Peyer's patch (tissue), 4 donors: ENCODE measurements around the gene TCEANC.

Experiments used
- POLR2A ChIP-seq, 2 donors: fragments of 450-650 bp; IDR thresholded peaks; one replicate each; pipeline ENCODE4 v1.5.1; 2017; ENCODE audit warnings: antibody characterized with exemption in 2 of 2, mild to moderate bottlenecking in 2 of 2, moderate library complexity in 2 of 2
- TF ChIP-seq, protein P1 (sequence below), 6 experiments: fragments of 450-650 bp in 4 of 6; fragments of 200-600 bp in 2 of 6; sonication (generic) in 1 of 6; IDR thresholded peaks; one replicate each; pipeline ENCODE4 v1.5.1; 2017 to 2019; ENCODE audit warnings: antibody characterized with exemption in 6 of 6, mild to moderate bottlenecking in 3 of 6, moderate library complexity in 1 of 6

DNA sequence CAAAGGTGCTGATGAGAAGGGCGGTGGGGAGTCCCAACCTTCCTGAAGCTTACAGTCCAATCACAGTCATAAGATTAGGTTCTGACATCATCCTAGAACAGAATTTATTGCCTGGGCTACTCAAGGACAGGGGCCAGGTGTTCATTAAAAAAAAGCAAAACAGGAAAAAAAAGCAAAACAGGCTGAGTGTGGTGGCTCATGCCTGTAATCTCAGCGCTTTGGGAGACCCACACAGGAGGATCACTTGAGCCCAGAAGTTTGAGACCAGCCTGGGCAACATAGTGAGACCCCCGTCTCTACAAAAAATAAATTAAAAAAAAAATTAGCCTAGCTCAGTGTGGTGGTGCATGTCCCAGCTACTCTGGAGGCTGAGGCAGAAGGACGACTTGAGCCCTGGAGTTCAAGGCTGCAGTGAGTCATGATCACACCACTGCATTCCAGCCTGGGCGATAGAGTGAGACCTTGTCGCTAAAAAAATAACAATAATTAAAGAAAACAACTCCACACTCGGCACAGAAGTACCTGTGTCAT lies 39.0 kb downstream of the TCEANC start:
- TF ChIP-seq, protein P1, sequence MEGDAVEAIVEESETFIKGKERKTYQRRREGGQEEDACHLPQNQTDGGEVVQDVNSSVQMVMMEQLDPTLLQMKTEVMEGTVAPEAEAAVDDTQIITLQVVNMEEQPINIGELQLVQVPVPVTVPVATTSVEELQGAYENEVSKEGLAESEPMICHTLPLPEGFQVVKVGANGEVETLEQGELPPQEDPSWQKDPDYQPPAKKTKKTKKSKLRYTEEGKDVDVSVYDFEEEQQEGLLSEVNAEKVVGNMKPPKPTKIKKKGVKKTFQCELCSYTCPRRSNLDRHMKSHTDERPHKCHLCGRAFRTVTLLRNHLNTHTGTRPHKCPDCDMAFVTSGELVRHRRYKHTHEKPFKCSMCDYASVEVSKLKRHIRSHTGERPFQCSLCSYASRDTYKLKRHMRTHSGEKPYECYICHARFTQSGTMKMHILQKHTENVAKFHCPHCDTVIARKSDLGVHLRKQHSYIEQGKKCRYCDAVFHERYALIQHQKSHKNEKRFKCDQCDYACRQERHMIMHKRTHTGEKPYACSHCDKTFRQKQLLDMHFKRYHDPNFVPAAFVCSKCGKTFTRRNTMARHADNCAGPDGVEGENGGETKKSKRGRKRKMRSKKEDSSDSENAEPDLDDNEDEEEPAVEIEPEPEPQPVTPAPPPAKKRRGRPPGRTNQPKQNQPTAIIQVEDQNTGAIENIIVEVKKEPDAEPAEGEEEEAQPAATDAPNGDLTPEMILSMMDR (IDR thresholded peaks at IDR 0.05): no peak
- TF ChIP-seq POLR2A (IDR thresholded peaks at IDR 0.05): no peak
